GM12878 (cell line): ENCODE results near the gene MYH7B. TPM values are rescaled to one million over a fixed set of nuclear protein-coding genes. Genes with fewer than 3 reads are reported as not detected.

Source experiments
- ATAC-seq: fragments of 200-7000 bp; cut with Tn5 transposase; 3 replicates; pipeline ENCODE4 v1.9.1; 2020; ENCODE audit warnings: mild to moderate bottlenecking, moderate library complexity
- BruUV-seq: library from RNA; stranded (reverse); fragments of 400-500 nt; replicated peaks from 2 replicates; lab custom pipeline; 2021; lab: Mats Ljungman, UMichigan
- CTCF ChIA-PET: fragments of 300-600 bp; sonication (Branson Sonifier 250); formaldehyde crosslinking; extraction: SDS; loops from one replicate; lab custom pipeline; 2021; ENCODE audit warnings: inconsistent platforms; lab: Yijun Ruan, JAX
- POLR2A ChIA-PET: fragments of 350-600 bp; formaldehyde crosslinking; extraction: SDS; loops from one replicate; lab custom pipeline; 2021; ENCODE audit warnings: inconsistent platforms; lab: Charles Lee
- RAD21 ChIA-PET: fragments of 300-600 bp; sonication (Branson Sonifier 250); formaldehyde crosslinking; loops from one replicate; lab custom pipeline; 2023; ENCODE audit warnings: antibody characterized with exemption; ENCODE audit not compliant: unreplicated experiment; lab: Charles Lee
- SMC1A ChIA-PET: fragments of 300-600 bp; sonication (Branson Sonifier 250); formaldehyde crosslinking; loops from one replicate; lab custom pipeline; 2023; ENCODE audit not compliant: unreplicated experiment, uncharacterized antibody; lab: Charles Lee
- DNase-seq: peaks from one replicate; pipeline ENCODE4 v3.0.0-alpha.2; 2011; ENCODE audit warnings: low read depth, low spot score
- FAIRE-seq: peaks from 3 replicates; lab custom pipeline; 2011; peaks lifted over from hg19 to GRCh38; lab: Jason Lieb, UNC
- H2AFZ ChIP-seq: 2 replicates; pipeline ENCODE4 v1.6.0; 2011; ENCODE audit warnings: low read depth, low read length, control low read depth; ENCODE audit not compliant: control insufficient read depth
- H3K27ac ChIP-seq: 2 replicates; pipeline ENCODE4 v1.5.1; 2011; ENCODE audit warnings: control low read depth; ENCODE audit not compliant: control insufficient read depth, insufficient read depth
- H3K27me3 ChIP-seq, 2 experiments: replicated peaks in 1 of 2; 2 replicates each; pipeline versions ENCODE4 v1.6.0 to v1.6.1; 2011; ENCODE audit warnings: low read length in 1 of 2; ENCODE audit not compliant: control insufficient read depth in 2 of 2, insufficient read depth in 2 of 2
- H3K36me3 ChIP-seq, 2 experiments: 2 replicates each; pipeline ENCODE4 v1.5.1; 2011; ENCODE audit warnings: low read length in 1 of 2; ENCODE audit not compliant: control insufficient read depth in 2 of 2, insufficient read depth in 2 of 2
- H3K4me1 ChIP-seq: 2 replicates; pipeline ENCODE4 v1.6.1; 2011; ENCODE audit warnings: mild to moderate bottlenecking, low read length, moderate library complexity, mixed read lengths; ENCODE audit not compliant: control insufficient read depth, insufficient read depth
- H3K4me2 ChIP-seq: 2 replicates; pipeline ENCODE4 v1.6.0; 2011; ENCODE audit warnings: control low read depth; ENCODE audit not compliant: control insufficient read depth, insufficient read depth
- H3K4me3 ChIP-seq: fragments of 200-600 bp; sonication (generic); 2 replicates; pipeline ENCODE4 v1.5.1; 2016
- H3K79me2 ChIP-seq: 2 replicates; pipeline ENCODE4 v1.6.0; 2011; ENCODE audit warnings: low read length; ENCODE audit not compliant: control insufficient read depth, insufficient read depth
- H3K9ac ChIP-seq: 2 replicates; pipeline ENCODE4 v1.8.0; 2011; ENCODE audit warnings: low read length, control low read depth, mixed read lengths; ENCODE audit not compliant: control insufficient read depth, insufficient read depth
- H3K9me3 ChIP-seq: replicated peaks from 3 replicates; pipeline ENCODE4 v1.5.1; 2011; ENCODE audit warnings: mild to moderate bottlenecking, low read length; ENCODE audit not compliant: control insufficient read depth, insufficient read depth
- H4K20me1 ChIP-seq: 2 replicates; pipeline ENCODE4 v1.6.0; 2011; ENCODE audit not compliant: control insufficient read depth, insufficient read depth
- ATF3 ChIP-seq: IDR thresholded peaks from 2 replicates; pipeline ENCODE4 v1.6.1; 2011; ENCODE audit warnings: low read depth, mild to moderate bottlenecking, low read length, moderate library complexity, borderline replicate concordance; ENCODE audit errors: extremely low read depth
- BCL11A ChIP-seq: IDR thresholded peaks from 2 replicates; pipeline ENCODE4 v1.6.1; 2011; ENCODE audit warnings: low read depth, low read length
- BCLAF1 ChIP-seq: fragments of 450-650 bp; IDR thresholded peaks from 2 replicates; pipeline ENCODE4 v1.6.1; 2017; ENCODE audit warnings: antibody characterized with exemption, mild to moderate bottlenecking, moderate library complexity
- CHD4 ChIP-seq: fragments of 200-600 bp; sonication (generic); IDR thresholded peaks from 2 replicates; pipeline ENCODE4 v1.6.1; 2016; ENCODE audit warnings: mild to moderate bottlenecking
- EED ChIP-seq: sonication (generic); IDR thresholded peaks from 2 replicates; pipeline ENCODE4 v1.6.1; 2016; ENCODE audit warnings: antibody characterized with exemption, low read depth
- EP300 ChIP-seq, 2 experiments: fragments of 150-350 bp in 1 of 2; IDR thresholded peaks; 2 replicates each; pipeline ENCODE4 v1.6.1; 2011 to 2012; ENCODE audit warnings: low read depth in 2 of 2, low read length in 2 of 2, borderline replicate concordance in 1 of 2, improper control_type of control experiment in 1 of 2, inconsistent platforms in 1 of 2; ENCODE audit not compliant: control insufficient read depth in 1 of 2
- HDAC2 ChIP-seq: fragments of 200-600 bp; sonication (generic); IDR thresholded peaks from 2 replicates; pipeline ENCODE4 v1.6.1; 2017
- HDGF ChIP-seq: fragments of 450-650 bp; IDR thresholded peaks from 2 replicates; pipeline ENCODE4 v1.6.1; 2016; ENCODE audit warnings: antibody characterized with exemption
- KLF5 ChIP-seq: fragments of 450-650 bp; IDR thresholded peaks from 2 replicates; pipeline ENCODE4 v1.6.1; 2014; ENCODE audit warnings: mild to moderate bottlenecking; ENCODE audit not compliant: partially characterized antibody
- LARP7 ChIP-seq: fragments of 450-650 bp; IDR thresholded peaks from 2 replicates; pipeline ENCODE4 v1.6.1; 2017; ENCODE audit warnings: mild to moderate bottlenecking
- MEF2A ChIP-seq: IDR thresholded peaks from 2 replicates; pipeline ENCODE4 v1.6.1; 2011; ENCODE audit warnings: low read depth, mild to moderate bottlenecking, low read length, moderate library complexity; ENCODE audit not compliant: insufficient read depth
- MXI1 ChIP-seq: fragments of 150-350 bp; IDR thresholded peaks from 2 replicates; pipeline ENCODE4 v1.6.1; 2011; ENCODE audit warnings: low read depth, mild to moderate bottlenecking, inconsistent platforms, low read length, improper control_type of control experiment
- NBN ChIP-seq: fragments of 450-650 bp; IDR thresholded peaks from 2 replicates; pipeline ENCODE4 v1.6.1; 2016
- POLR2A ChIP-seq: IDR thresholded peaks from 2 replicates; pipeline ENCODE4 v1.6.1; 2011; ENCODE audit warnings: low read depth, mild to moderate bottlenecking, low read length
- SP1 ChIP-seq: IDR thresholded peaks from one replicate; pipeline ENCODE4 v1.6.1; 2011; ENCODE audit warnings: low read depth, low read length
- in situ Hi-C: fragments of 300-500 bp; cut with MboI; formaldehyde crosslinking; loops from 9 replicates; pipeline ENCODE4 v1.14.3; 2018; ENCODE audit warnings: mixed read lengths
- intact Hi-C: fragments of 100-400 bp; cut with micrococcal nuclease; formaldehyde crosslinking; loops from one replicate; pipeline ENCODE4 v1.14.2; 2022; ENCODE audit not compliant: unreplicated experiment
- polyA plus RNA-seq, 11 experiments: library from polyadenylated mRNA; depleted of rRNA in 4 of 11; unstranded in 6 of 11; stranded (reverse) in 5 of 11; fragments of >200 nt; fragmentation: Nextera tagmentation in 4 of 11; fragmentation: Illumina TruSeq in 1 of 11; extraction: Ambion mirVana in 4 of 11; extraction: Trizol in 1 of 11; gene quantifications; 1 replicate in 1 of 11; 2 replicates in 10 of 11; pipeline versions ENCODE4 v1.2.1 to v1.2.3, GENCODE V29; 2011 to 2016; ENCODE audit warnings: inconsistent platforms in 2 of 11, missing spikeins in 2 of 11, low read depth in 1 of 11
- total RNA-seq, 4 experiments: library from RNA; depleted of rRNA in 3 of 4; stranded (reverse); fragments of >200 nt in 3 of 4; fragmentation: Illumina TruSeq in 1 of 4; extraction: Trizol in 1 of 4; gene quantifications; 2 replicates each; pipeline versions ENCODE4 v1.2.1 to v1.2.3, GENCODE V29; 2013 to 2021
- TF ChIP-seq, protein P1 (sequence below): IDR thresholded peaks from 2 replicates; pipeline ENCODE4 v1.6.1; 2012; ENCODE audit warnings: low read depth, low read length, improper control_type of control experiment
- TF ChIP-seq, protein P2 (sequence below): fragments of 450-650 bp; IDR thresholded peaks from 2 replicates; pipeline ENCODE4 v1.6.1; 2017; ENCODE audit warnings: mild to moderate bottlenecking, moderate library complexity

MYH7B gene
- total and polyA plus RNA-seq, 10 of the 15 experiments (the other 5 are each of a cell fraction or from before 2014, with no cell fraction given): 0.01 to 0.40 (median 0.20) TPM; not detected in 3

DNA sequence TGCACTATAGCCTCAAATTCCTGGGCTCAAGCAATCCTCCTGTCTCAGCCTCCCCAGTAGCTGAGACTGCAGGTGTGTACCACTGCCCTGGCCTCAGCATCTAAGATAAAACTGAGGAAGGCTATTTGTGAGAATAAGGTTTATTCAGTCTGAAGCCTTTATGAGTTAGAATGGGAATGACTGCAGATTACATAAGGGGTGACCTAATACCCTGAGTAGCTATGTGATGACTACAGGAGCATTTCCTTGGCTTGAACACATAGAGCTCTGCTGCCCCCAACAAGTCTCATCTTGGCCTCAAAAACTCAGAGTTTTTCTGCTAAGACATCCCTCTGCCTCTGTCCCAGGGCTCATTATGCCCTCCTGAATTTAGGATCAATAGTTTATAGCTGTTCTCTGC is 7.6 kb upstream of the MYH7B start:
- Histone ChIP-seq H3K79me2 (no peaks in the 10 kb centered on the region), H4K20me1 (no peaks in the 10 kb centered on the region), H3K36me3 (peaks cover 0 to 5% of the 10 kb centered on the region in 2 experiments), H2AFZ (no peak overlapping the region), H3K4me1 (peaks cover 8% of the 10 kb centered on the region), H3K27me3 (no peaks in the 10 kb centered on the region), H3K4me2 (no peak overlapping the region), H3K9ac (no peak overlapping the region), H3K9me3 (no peaks in the 10 kb centered on the region), H3K4me3 (no peak overlapping the region), H3K27ac (no peak overlapping the region)
- ChIA-PET POLR2A (interaction anchor here (0.6 kb wide), 1 partner anchor 44 kb away, joined by 5 read pairs; no protein-coding TSS in a partner anchor), CTCF (interaction anchor here (1.7 kb wide), 1 partner anchor 74 kb away, joined by 7 read pairs; no protein-coding TSS in a partner anchor), SMC1A (no interaction called here), RAD21 (interaction anchor here (0.6 kb wide), 1 partner anchor 104 kb away, joined by 3 read pairs; no protein-coding TSS in a partner anchor)
- DNase-seq: no peak
- in situ Hi-C loops (no loop called here), intact Hi-C loops (no loop called here)
- no TSS peak for BruUV-seq
- TF ChIP-seq POLR2A: no peak
- no peak for TF ChIP-seq HDAC2
- no peak for TF ChIP-seq CHD4
- TF ChIP-seq SP1: no peak
- TF ChIP-seq, protein P1, sequence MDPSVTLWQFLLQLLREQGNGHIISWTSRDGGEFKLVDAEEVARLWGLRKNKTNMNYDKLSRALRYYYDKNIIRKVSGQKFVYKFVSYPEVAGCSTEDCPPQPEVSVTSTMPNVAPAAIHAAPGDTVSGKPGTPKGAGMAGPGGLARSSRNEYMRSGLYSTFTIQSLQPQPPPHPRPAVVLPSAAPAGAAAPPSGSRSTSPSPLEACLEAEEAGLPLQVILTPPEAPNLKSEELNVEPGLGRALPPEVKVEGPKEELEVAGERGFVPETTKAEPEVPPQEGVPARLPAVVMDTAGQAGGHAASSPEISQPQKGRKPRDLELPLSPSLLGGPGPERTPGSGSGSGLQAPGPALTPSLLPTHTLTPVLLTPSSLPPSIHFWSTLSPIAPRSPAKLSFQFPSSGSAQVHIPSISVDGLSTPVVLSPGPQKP: no peak
- no peak for TF ChIP-seq BCL11A
- TF ChIP-seq EED: no peak
- no peak for TF ChIP-seq ATF3
- no peak for TF ChIP-seq KLF5
- TF ChIP-seq, protein P2, sequence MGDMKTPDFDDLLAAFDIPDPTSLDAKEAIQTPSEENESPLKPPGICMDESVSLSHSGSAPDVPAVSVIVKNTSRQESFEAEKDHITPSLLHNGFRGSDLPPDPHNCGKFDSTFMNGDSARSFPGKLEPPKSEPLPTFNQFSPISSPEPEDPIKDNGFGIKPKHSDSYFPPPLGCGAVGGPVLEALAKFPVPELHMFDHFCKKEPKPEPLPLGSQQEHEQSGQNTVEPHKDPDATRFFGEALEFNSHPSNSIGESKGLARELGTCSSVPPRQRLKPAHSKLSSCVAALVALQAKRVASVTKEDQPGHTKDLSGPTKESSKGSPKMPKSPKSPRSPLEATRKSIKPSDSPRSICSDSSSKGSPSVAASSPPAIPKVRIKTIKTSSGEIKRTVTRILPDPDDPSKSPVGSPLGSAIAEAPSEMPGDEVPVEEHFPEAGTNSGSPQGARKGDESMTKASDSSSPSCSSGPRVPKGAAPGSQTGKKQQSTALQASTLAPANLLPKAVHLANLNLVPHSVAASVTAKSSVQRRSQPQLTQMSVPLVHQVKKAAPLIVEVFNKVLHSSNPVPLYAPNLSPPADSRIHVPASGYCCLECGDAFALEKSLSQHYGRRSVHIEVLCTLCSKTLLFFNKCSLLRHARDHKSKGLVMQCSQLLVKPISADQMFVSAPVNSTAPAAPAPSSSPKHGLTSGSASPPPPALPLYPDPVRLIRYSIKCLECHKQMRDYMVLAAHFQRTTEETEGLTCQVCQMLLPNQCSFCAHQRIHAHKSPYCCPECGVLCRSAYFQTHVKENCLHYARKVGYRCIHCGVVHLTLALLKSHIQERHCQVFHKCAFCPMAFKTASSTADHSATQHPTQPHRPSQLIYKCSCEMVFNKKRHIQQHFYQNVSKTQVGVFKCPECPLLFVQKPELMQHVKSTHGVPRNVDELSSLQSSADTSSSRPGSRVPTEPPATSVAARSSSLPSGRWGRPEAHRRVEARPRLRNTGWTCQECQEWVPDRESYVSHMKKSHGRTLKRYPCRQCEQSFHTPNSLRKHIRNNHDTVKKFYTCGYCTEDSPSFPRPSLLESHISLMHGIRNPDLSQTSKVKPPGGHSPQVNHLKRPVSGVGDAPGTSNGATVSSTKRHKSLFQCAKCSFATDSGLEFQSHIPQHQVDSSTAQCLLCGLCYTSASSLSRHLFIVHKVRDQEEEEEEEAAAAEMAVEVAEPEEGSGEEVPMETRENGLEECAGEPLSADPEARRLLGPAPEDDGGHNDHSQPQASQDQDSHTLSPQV: no peak
- TF ChIP-seq NBN: no peak
- no peak for TF ChIP-seq HDGF
- TF ChIP-seq MEF2A: no peak
- TF ChIP-seq MXI1: no peak
- no peak for TF ChIP-seq BCLAF1
- TF ChIP-seq LARP7: no peak
- no peak for TF ChIP-seq EP300 (IDR thresholded peaks at IDR 0.05; ENCODE audit: borderline replicate concordance in 1 of 2, control insufficient read depth in 1 of 2, low read depth in 2 of 2, low read length in 2 of 2)
- FAIRE-seq: no peak
- no peak for ATAC-seq
